GM18502 (cell line): ENCODE data around the gene EIF4G3.

Experiments
- ATAC-seq: cut with Tn5 transposase; IDR thresholded peaks from one replicate; pipeline ENCODE4 v1.9.1; 2021; ENCODE audit warnings: mild to moderate bottlenecking; ENCODE audit not compliant: unreplicated experiment, poor library complexity

EIF4G3 gene

DNA sequence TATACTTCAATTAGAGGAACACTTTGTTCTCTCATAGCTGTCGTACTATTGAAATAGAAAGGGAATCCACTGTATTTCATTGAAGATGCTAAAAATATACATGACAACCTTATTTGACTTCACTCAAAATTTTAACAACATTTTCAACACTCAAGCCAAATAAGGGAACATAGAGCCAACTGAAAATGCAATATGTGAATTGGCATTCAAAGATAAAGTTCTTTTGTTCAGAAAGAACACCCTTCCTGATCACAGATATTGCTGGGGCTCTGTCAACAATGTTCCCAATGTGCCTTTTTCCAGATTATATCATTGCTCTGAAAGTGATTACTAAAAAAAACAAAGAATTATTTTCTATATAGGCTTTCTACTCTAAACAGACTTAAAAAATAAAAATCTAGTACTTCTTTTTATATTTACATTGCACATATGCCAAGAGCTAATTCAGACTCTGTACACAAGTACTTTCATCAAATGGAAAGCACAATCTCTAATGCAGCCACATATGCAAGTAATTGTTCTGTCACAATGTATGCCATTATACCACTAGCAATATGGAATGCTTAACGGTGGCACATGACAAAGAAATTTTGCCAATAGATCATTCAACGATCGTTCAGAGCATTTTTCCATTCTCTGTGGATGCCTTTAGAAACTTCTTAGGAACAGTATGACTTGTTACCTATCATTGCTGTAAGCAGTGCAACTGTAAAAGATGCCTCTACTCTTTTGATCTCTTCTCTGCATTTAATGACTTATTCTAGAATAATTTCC is 171.0 kb downstream of the EIF4G3 start:
- ATAC-seq: no peak

DNA sequence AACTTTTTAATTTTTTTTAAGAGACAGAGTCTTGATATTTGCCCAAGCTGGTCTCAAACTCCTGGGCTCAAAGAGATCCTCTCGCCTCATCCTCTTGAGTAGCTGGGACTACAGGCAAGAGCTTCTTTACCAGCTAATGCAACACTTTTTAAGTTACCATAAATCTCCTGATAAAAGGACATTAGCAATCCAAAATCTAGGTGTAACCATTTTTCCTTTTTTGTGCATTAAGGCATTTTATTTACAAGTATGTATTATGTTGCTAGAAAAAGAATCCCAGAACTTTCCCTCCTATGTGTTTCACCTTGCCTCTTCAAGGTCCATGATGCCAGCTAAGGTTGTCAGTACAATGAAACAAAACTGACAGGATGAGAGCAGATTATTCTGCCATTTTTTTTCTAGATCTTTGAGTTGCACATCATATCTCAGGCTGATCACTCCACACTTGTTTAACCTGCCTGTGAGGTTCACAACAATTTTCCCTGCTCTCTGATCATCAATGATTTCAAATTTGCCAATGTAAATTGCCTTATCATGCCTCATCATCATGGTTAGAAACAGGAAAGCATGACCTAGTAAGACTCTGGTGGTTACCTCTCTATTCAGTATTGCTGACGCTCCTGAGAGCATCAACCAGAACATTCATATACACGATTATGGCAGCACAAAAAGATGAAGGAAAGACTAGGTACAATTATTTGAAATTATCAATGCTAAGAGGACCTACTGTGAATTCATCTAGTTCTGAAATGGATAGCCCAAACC is 173.2 kb downstream of the EIF4G3 start:
- no peak for ATAC-seq

DNA sequence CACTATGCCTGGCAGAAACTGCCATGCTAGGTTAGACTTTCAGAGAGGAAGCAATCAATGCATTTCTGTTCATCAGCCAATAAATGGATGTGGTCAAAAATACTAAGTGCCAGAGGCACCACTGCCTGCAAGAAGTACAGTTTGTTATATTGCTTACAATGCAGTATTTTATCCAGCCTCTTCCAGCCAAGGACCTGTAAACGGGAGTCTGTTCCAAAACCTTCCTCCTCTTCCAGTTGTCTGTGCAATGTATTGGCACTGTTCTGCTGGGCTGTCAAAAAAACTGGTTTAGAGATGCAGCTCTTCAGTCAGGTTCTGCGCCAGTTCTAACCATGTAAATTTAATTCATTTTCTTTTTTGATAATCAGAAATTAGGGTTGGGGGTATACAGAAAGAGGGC is 175.7 kb downstream of the EIF4G3 start:
- ATAC-seq: no peak

DNA sequence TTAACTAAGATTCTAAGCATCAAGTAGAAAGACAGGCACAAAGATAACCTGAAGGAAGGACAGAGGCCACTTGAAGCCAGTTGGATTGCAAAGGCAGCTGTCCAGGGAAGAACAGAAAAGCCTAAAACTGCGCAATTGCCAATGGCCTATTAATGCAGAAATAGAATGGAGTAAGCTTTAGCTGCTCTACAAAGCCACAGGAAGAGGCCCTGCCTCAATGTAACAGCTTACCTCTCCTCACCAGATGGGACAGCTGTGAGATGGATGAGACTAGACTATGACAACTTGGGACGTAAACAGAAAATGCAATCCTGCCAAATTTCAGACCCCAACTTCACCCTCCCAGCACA is 176.5 kb downstream of the EIF4G3 start:
- ATAC-seq: no peak

DNA sequence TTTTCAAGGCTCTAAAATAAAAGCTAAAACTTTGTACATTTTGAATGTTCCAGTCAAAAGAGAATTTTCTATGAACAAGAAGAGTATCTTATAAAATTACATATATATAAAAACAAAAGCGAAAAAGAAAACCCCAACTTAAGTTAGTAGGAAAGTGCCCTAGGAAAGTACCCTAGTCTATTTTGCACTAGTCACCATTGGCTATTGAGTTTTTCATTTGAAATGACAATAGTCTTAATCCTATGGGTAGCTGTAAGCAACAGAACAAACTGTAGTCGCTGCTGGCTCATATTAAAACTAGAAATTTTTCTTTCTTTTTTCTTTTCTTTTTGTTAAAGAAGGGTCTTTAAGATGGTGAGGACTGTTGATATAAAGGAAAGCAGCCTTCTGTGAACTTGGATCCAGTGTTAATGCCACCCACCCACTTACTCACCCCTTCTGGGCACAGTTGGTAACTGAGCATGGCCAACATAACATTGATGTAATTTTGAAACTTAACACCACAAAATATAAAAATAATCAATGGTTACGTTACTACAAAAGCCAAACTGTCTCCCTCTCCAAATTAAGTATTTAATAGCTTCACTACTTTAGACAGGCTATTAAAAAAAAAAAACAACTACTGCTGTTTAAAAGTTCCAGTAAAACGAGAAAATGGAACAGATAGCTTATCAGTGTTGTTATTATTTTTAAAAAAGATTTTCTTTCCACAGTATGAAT is 177.0 kb downstream of the EIF4G3 start:
- no peak for ATAC-seq

DNA sequence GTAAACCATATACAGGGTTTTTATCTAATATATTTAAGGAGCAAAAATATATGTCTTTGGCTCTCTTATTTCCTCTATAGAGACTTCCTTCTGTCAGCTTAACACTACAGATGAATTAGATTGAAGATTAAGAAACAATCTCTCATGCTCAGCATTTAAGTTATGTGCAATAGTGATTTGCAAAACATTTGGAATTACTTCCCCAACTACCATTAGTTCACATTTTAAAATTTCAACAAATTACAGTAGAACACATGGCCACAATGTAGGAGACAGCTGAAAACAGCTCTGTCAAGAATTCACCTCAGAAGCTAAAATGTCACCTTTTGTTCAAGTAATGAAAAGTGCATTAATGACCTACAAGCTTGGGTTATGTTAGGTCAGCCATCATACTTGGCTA is 177.9 kb downstream of the EIF4G3 start:
- no peak for ATAC-seq

DNA sequence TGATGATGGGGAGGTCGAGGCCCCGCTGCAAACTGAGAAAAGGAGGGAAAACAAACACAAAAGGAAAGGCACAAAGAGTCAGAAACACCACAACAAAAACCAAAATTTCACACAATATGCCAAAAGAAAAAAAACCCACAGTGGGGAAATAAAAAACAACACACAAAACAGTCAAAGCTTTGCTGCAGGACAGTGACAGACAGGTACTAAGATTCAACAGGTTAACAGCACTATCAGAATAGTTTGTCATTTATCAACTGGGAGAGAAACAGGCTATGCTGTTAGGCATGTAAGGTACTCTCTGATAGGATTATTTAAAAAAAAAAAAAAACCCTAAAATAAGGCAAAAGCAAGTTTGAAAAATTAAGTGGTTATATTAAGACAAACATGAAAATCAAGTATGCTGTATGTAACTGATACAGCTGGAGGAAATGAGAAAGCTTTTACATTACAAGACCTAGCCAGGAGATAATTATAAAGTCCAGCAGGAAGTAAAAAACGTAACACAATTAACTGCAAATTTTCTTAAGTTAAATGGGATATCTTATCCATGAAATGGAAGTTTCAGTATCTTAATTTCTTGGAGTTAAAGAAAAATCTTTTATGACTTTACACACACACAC is 179.0 kb downstream of the EIF4G3 start:
- no peak for ATAC-seq

DNA sequence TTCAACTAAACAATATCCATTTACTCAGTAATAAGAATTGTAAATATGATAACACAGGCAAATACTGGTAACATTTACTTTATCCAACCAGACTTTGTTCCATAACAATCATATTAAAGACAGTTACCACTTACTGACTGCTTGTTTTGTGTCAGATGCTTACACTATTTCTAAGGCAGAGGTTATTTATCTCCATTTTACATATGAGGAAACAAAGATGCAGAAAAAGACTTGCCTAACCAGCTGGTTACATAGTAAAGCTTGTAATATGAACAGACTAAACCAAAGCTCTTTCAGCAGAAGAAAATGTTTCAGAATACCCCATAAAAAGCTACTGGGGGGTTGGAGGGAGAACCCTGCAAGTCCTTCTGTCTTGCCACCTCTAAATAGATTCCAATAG is 180.1 kb downstream of the EIF4G3 start:
- ATAC-seq: no peak

DNA sequence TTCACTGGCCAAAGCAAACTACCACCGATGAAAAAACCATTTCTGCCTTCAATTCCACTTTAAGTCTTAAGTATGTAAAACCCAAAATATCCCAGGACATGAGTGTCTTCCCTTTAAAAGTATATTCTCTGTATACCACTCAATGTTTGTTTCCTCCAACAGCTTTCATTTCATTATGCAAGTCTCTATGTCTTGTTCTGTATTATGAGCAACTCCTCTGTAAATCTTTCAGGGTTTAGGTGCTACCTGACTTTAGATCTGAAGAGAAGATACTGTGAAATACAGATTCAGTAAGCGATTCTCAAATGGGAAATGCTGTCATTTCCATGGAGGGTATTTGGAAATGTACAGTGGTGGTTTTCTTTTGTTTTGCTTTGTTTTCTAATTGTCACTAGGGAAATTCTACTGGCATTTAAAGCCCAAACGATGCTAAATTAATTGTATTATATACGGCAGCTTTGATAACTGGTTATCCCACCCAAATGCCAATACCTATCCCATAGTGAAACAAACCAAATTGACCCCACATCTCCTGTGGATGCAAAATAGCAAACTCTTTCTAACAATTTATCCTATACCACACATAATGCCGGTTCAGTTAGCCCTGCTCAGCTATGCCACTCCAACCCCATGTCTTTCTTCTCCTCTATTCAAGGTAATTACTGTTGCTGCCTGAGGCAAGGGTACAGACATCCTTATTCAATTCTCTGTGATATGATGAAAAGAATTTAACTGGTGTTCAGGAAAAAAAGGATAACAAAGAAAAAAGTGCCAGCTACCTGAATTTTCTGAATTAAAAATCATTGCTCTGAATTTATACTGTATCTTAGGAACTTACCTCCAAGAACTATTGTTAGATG is 182.8 kb downstream of the EIF4G3 start:
- ATAC-seq: no peak

DNA sequence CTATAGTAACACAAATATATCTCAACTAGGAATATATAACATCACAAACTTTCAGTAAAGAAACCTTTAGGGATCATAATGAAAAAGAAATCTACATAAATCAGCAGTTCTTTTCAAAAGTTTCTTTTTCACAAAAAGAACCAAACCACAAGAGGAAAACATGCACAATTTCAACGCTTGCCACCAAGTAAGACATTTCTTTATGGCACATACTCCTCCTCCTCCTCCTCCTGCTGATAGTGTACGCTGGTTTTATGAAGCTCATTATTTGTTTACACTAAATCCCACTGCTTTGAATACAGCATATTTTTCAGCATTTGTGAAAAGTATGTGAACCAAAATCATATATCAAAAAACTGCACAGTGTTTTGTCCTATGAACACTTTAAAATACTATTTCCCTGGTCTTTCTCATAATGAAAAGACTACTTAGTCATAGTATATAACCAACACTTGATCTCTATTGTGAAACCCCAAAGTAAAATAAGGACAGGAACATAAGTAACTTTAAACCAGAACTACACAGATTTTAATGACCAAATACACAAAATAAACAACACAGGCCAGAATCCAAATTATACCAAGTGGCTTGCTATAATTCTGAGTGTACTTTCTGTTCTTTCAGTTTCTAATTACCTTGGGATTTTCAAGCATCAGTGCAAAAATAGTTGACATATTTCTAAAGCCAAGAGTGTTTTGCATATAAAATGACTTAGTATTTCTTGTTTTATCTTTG is 184.2 kb downstream of the EIF4G3 start:
- no peak for ATAC-seq

DNA sequence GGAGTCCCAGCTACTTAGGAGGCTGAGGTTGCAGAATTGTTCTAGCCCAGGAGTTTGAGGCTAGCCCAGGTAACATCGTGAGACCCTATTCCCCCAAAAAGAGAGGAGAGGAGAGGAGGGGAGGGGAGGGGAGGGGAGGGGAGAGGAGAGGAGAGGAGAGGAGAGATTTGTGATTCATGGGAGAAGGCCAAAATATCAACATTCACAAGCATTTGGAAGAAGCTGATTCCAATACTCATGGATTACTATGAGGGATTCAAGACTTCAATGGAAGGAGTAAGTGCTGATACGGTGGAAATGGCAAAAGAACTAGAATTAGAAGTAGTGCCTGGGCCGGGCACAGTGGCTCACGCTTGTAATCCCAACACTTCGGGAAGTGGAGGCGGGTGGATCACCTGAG is 187.8 kb downstream of the EIF4G3 start:
- ATAC-seq: no peak

DNA sequence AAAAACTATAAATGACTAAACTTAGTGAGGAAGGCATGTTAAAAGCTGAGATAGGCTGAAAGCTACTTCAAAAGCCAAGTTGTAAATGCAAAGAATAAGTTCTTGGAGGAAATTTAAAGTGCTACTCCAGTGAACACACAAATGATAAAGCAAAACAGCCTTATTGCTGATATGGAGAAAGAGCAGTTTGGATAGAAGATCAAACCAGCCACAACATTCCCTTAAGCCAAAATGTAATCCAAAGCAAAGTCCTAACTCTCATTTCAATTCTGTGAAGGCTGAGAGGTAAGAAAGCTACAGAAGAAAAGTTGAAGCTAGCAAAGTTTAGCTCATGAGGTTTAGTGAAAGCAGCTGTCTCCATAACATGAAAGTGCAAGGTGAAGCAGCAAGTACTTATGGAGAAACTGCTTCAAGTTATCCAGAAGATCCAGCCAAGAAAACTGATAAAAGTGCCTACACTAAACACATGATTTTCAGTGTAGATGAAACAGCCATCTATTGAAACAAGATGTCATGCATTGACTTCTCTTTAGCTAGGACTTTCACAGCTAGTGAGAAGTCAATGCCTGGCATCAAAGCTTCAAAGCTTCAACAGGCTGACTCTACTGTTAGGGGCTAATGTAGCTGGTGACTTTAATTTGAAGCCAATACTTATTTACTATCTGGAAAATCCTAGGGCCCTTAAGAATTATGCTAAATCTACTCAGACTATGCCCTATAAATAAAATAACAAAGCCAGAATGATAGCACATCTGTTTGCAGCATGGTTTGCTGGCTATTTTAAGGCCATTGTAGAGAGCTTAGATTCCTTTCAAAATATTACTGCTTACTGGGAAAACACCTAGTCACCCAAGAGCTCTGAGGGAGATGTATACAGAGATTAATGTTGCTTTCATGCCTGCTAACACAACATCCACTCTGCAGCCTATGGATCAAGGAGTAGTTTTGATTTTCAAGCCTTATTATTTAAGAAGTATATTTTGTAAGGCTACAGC is 188.6 kb downstream of the EIF4G3 start:
- no peak for ATAC-seq

DNA sequence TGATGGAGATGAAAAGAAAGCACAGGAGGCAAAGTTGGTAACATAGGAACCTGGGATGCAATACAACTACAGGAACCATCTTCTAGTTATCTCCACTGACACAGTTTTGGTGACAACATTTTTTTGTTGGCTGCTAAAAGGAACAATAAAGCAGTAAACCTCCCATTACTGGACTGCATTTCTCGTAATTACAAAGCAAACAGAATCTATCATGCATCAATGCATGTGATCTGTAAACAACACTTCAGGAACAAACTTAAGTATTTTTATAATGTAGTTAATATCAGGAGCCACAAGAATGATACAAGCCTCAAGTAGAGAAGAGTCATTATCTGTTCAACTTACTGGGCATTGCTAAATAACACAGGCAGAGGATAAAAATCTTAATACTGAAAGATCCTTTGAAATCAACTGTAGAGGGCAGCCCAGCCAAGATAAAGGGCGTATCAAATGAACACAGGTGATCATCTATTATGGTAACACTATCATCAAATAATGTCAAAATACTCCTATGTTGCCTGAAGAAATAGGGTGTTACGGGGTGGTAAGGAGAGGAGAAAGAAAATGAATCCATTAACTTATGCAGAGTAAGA is 193.3 kb downstream of the EIF4G3 start:
- ATAC-seq: no peak

DNA sequence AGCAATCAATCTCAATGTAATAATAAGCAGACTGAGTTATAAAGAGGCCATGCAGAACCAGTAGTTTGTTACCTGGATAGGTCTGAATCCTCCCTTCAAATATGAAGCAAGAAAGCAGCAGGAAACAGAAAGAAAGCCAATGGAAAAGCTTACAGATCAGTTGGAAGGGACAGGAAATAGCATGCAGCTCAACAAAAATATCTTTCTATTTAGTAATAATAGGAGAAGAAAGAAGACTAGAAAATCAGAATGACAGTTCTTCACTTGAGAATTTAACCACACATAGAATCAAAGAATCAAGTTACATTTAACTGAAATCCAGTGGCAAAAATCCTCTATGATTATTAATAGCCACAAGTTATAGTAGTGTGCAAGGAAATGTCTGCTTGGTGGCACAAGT is 194.4 kb downstream of the EIF4G3 start:
- no peak for ATAC-seq

DNA sequence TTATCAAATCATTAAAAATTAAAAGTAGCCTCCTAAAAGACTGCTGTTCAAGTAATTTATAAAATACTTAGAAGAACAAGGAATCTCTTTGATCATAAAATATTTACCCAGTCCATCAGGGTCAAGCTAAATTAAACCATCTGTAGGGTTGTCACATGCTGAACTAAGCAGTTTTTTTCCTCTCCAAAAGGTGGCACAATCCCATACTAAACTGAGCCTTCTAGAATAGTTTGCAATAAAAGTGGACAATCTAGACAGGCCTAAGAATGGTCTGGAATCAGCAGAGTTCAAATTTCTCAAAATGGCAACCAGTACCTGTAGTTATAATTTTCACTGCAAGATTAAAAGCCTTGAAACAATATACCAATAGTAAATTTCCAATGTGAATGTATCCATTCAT is 194.8 kb downstream of the EIF4G3 start:
- ATAC-seq: no peak

DNA sequence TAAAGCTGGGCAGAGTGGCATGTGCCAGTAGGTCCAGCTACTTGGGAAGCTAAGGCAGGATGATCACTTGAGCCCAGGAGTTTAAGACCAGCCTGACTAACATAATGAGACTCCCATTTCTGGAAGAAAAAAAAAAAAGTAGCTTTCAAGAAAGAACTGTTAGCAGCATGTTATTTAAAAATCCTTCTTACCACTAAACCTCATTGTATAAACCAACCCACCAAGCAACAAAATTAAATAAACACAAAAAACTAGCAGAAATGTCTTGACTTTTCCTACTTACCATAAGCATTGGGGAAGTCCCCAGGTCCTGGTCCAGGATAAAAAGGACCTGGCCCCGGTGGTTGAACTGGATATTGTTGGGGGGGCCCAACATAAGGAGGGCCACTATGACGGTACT is 196.6 kb downstream of the EIF4G3 start:
- no peak for ATAC-seq

DNA sequence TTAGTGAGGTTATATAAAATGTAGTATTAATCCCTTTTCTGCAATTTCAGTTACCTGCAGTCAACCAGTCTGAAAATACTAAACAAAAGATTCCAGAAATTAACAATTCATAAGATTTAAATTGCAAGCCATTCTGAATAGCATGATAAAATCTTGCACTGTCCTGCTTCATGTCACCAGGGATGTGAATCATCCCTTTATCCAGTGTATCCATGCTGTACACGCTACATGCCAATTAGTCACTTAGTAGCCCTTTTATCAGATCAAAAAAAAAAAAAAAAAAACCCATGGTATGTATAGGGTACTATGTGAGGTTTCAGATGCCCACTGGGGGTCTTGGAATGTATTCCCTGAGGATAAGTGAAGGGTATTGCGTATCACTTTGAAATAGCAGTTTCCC is 198.3 kb downstream of the EIF4G3 start:
- ATAC-seq: no peak

DNA sequence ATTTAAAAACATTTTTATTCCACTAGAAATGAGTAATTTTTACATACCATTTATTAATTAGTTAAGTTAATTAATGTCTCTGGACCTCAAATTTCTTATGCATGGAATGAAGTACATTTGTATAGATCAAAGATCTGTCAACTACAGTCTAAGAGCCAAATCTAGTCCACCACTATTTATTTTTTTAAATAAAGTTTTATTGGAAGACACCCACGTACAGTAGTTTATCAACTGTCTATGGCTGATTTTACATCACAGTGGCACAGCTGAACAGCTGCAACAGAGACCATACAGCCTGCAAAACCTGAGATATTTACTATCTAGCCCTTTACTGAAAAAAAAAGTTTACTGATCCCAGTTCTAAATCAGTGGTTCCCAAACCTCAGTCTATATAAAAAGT is 201.0 kb downstream of the EIF4G3 start:
- ATAC-seq: no peak
